K562 (cell line): Measurements from ENCODE around the gene PMCH. TPM values are rescaled to one million over a fixed set of nuclear protein-coding genes. Genes with fewer than 3 reads are reported as not detected.

Experiments used
- HNRNPK ChIP-seq: fragments of 200-400 bp; formaldehyde crosslinking; IDR thresholded peaks from one replicate; pipeline ENCODE4 v1.6.1; 2018; ENCODE audit warnings: mild to moderate bottlenecking, low read depth, low read length; ENCODE audit not compliant: poor library complexity, severe bottlenecking
- KAT2B ChIP-seq: IDR thresholded peaks from one replicate; pipeline ENCODE4 v1.6.1; 2012; ENCODE audit warnings: low read depth, mild to moderate bottlenecking, control low read depth, inconsistent platforms, low read length, moderate library complexity
- MTA3 ChIP-seq: fragments of 450-650 bp; formaldehyde crosslinking; IDR thresholded peaks from 2 replicates; pipeline ENCODE4 v1.6.1; 2017; ENCODE audit warnings: mild to moderate bottlenecking, borderline replicate concordance
- RBM25 ChIP-seq: fragments of 200-400 bp; formaldehyde crosslinking; IDR thresholded peaks from 2 replicates; pipeline ENCODE4 v1.6.1; 2018; ENCODE audit warnings: low read length, low read depth, moderate library complexity; ENCODE audit not compliant: severe bottlenecking
- STAT5A ChIP-seq: IDR thresholded peaks from 2 replicates; pipeline ENCODE4 v1.6.1; 2012; ENCODE audit warnings: low read length, inconsistent platforms, borderline replicate concordance
- TAF15 ChIP-seq: fragments of 200-400 bp; formaldehyde crosslinking; IDR thresholded peaks from 2 replicates; pipeline ENCODE4 v1.6.1; 2017; ENCODE audit warnings: mild to moderate bottlenecking, low read depth, low read length, moderate library complexity
- polyA plus RNA-seq, 8 experiments: library from polyadenylated mRNA; depleted of rRNA in 4 of 8; stranded (reverse) in 5 of 8; unstranded in 3 of 8; fragments of >200 nt; fragmentation: Nextera tagmentation in 2 of 8; fragmentation: Illumina TruSeq in 1 of 8; extraction: Ambion mirVana in 2 of 8; extraction: Trizol in 1 of 8; gene quantifications; 2 replicates each; pipeline versions ENCODE4 v1.2.1 to v1.2.3, GENCODE V29; 2011 to 2014; ENCODE audit warnings: inconsistent platforms in 1 of 8, missing spikeins in 1 of 8
- total RNA-seq, 7 experiments: library from RNA; depleted of rRNA in 6 of 7; stranded (reverse); fragments of >200 nt in 6 of 7; fragmentation: Illumina TruSeq in 2 of 7; extraction: Trizol in 2 of 7; gene quantifications; 2 replicates each; pipeline versions ENCODE4 v1.2.1 to v1.2.3, GENCODE V29; 2011 to 2021; ENCODE audit warnings: low replicate concordance in 1 of 7
- TF ChIP-seq, protein P1 (sequence below): sonication (generic); formaldehyde crosslinking; IDR thresholded peaks from 2 replicates; pipeline ENCODE4 v1.8.1; 2023; ENCODE audit warnings: missing genetic modification reagents, mild to moderate bottlenecking, borderline replicate concordance

The PMCH gene
- total and polyA plus RNA-seq, 9 of the 15 experiments (the other 6 are each of a cell fraction or from before 2014, with no cell fraction given) = 0.10 to 0.20 TPM; not detected in 7

DNA sequence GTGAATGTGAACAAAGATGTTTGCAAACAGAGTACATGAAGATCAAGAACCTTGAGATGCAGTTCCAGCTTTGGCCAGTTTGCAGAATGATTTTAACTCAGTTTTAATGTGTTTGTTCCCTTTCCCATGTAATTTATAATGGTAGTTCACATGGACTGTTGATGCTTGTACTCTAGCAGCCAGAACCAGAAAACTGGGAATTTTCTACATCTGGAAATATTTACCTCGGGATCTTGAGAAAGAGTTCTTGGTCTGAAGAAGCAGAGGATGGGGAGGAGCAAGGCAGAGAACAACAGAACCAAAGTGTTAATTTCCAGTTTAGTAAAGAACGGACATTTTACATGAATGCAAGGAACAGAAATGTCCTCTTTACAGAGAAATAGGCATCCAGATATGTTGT lies 37.0 kb upstream of the PMCH start (continued):
- TF ChIP-seq, protein P1, sequence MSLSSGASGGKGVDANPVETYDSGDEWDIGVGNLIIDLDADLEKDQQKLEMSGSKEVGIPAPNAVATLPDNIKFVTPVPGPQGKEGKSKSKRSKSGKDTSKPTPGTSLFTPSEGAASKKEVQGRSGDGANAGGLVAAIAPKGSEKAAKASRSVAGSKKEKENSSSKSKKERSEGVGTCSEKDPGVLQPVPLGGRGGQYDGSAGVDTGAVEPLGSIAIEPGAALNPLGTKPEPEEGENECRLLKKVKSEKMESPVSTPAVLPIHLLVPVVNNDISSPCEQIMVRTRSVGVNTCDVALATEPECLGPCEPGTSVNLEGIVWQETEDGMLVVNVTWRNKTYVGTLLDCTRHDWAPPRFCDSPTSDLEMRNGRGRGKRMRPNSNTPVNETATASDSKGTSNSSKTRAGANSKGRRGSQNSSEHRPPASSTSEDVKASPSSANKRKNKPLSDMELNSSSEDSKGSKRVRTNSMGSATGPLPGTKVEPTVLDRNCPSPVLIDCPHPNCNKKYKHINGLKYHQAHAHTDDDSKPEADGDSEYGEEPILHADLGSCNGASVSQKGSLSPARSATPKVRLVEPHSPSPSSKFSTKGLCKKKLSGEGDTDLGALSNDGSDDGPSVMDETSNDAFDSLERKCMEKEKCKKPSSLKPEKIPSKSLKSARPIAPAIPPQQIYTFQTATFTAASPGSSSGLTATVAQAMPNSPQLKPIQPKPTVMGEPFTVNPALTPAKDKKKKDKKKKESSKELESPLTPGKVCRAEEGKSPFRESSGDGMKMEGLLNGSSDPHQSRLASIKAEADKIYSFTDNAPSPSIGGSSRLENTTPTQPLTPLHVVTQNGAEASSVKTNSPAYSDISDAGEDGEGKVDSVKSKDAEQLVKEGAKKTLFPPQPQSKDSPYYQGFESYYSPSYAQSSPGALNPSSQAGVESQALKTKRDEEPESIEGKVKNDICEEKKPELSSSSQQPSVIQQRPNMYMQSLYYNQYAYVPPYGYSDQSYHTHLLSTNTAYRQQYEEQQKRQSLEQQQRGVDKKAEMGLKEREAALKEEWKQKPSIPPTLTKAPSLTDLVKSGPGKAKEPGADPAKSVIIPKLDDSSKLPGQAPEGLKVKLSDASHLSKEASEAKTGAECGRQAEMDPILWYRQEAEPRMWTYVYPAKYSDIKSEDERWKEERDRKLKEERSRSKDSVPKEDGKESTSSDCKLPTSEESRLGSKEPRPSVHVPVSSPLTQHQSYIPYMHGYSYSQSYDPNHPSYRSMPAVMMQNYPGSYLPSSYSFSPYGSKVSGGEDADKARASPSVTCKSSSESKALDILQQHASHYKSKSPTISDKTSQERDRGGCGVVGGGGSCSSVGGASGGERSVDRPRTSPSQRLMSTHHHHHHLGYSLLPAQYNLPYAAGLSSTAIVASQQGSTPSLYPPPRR (CRISPR knock-in tag) = no peak
- TF ChIP-seq TAF15 = no peak
- no peak for TF ChIP-seq MTA3
- no peak for TF ChIP-seq HNRNPK
- TF ChIP-seq STAT5A = no peak
- no peak for TF ChIP-seq RBM25
- TF ChIP-seq KAT2B = no peak
- TF ChIP-seq, all 486 proteins: peak for 0
